A549 (cell line): Measurements from ENCODE around the gene GPRC5D. TPM values are rescaled to one million over a fixed set of nuclear protein-coding genes. Genes with fewer than 3 reads are reported as not detected.

Experiments used
- ATAC-seq, 2 experiments: fragments of 200-7000 bp in 1 of 2; fragments of >200 bp in 1 of 2; cut with Nextera tagmentation in 1 of 2; cut with Tn5 transposase in 1 of 2; 3 replicates each; pipeline versions ENCODE4 v1.8.0 to v1.9.1; 2018 to 2020; ENCODE audit warnings: mild to moderate bottlenecking in 1 of 2, moderate library complexity in 1 of 2
- CTCF ChIA-PET: fragments of 300-600 bp; sonication (Branson Sonifier 250); formaldehyde crosslinking; extraction: SDS; loops from one replicate; lab custom pipeline; 2021; ENCODE audit warnings: antibody characterized with exemption, inconsistent platforms; lab: Yijun Ruan, JAX
- POLR2A ChIA-PET: fragments of 350-600 bp; formaldehyde crosslinking; extraction: SDS; loops from one replicate; lab custom pipeline; 2021; ENCODE audit warnings: antibody characterized with exemption, inconsistent platforms; lab: Yijun Ruan, JAX
- DNase-seq, 2 experiments: peaks; one replicate each; pipeline versions ENCODE4 v3.0.0 to v3.0.0-alpha.2; 2011 to 2016; ENCODE audit warnings: low read depth in 1 of 2, low spot score in 1 of 2
- FAIRE-seq: peaks from 2 replicates; lab custom pipeline; 2011; peaks lifted over from hg19 to GRCh38; lab: Jason Lieb, UNC
- H3K27ac ChIP-seq, 2 experiments: fragments of >200 bp; sonication (Bioruptor Twin); formaldehyde crosslinking; 3 replicates each; pipeline ENCODE4 v1.5.1; 2016 to 2017
- H3K4me1 ChIP-seq: fragments of >200 bp; sonication (Bioruptor Twin); formaldehyde crosslinking; 3 replicates; pipeline ENCODE4 v1.6.1; 2016
- H3K4me2 ChIP-seq: fragments of >200 bp; sonication (Bioruptor Twin); formaldehyde crosslinking; 3 replicates; pipeline ENCODE4 v1.6.1; 2016
- H3K4me3 ChIP-seq: fragments of >200 bp; sonication (Bioruptor Twin); formaldehyde crosslinking; 3 replicates; pipeline ENCODE4 v1.5.1; 2016
- H3K9me3 ChIP-seq: fragments of >200 bp; sonication (Bioruptor Twin); formaldehyde crosslinking; 3 replicates; pipeline ENCODE4 v1.6.1; 2016
- CBX8 ChIP-seq: fragments of 200-600 bp; sonication (generic); IDR thresholded peaks from 2 replicates; pipeline ENCODE4 v1.6.1; 2016
- CHD2 ChIP-seq: fragments of 150-350 bp; IDR thresholded peaks from 2 replicates; pipeline ENCODE4 v1.6.1; 2014; ENCODE audit warnings: low read length; ENCODE audit not compliant: partially characterized antibody
- CHD4 ChIP-seq: fragments of 200-600 bp; sonication (generic); IDR thresholded peaks from 2 replicates; pipeline ENCODE4 v1.6.1; 2016; ENCODE audit warnings: antibody characterized with exemption, mild to moderate bottlenecking, borderline replicate concordance
- EHF ChIP-seq: fragments of 250-450 bp; sonication (Bioruptor Pico); IDR thresholded peaks from 2 replicates; pipeline ENCODE4 v1.5.0; 2020; ENCODE audit warnings: mild to moderate bottlenecking
- EHMT2 ChIP-seq: fragments of 200-600 bp; sonication (generic); IDR thresholded peaks from 2 replicates; pipeline ENCODE4 v1.6.1; 2016; ENCODE audit warnings: antibody characterized with exemption, low read depth, mild to moderate bottlenecking, moderate library complexity
- ESRRA ChIP-seq: fragments of 150-350 bp; IDR thresholded peaks from 2 replicates; pipeline ENCODE4 v1.6.1; 2014; ENCODE audit warnings: mild to moderate bottlenecking, low read length, borderline replicate concordance
- GATA3 ChIP-seq: IDR thresholded peaks from 2 replicates; pipeline ENCODE4 v1.6.1; 2012; ENCODE audit warnings: borderline replicate concordance
- HDAC2 ChIP-seq: fragments of 200-600 bp; sonication (generic); IDR thresholded peaks from 2 replicates; pipeline ENCODE4 v1.6.1; 2016
- HOXB5 ChIP-seq: fragments of 250-450 bp; sonication (Bioruptor Pico); IDR thresholded peaks from 2 replicates; pipeline ENCODE4 v1.5.0; 2020; ENCODE audit warnings: mild to moderate bottlenecking, moderate library complexity
- JUNB ChIP-seq: fragments of >200 bp; sonication (Bioruptor Twin); formaldehyde crosslinking; IDR thresholded peaks from 2 replicates; pipeline ENCODE4 v1.6.1; 2016
- KDM5A ChIP-seq: fragments of 200-600 bp; sonication (generic); IDR thresholded peaks from 2 replicates; pipeline ENCODE4 v1.6.1; 2016; ENCODE audit warnings: antibody characterized with exemption, mild to moderate bottlenecking
- MAFK ChIP-seq: fragments of 450-650 bp; IDR thresholded peaks from 2 replicates; pipeline ENCODE4 v1.6.1; 2014; ENCODE audit not compliant: partially characterized antibody
- MAZ ChIP-seq: fragments of 150-350 bp; IDR thresholded peaks from 2 replicates; pipeline ENCODE4 v1.6.1; 2014; ENCODE audit warnings: antibody characterized with exemption, low read depth, low read length, borderline replicate concordance
- NFE2L2 ChIP-seq: fragments of 150-350 bp; conservative IDR thresholded peaks from 2 replicates; pipeline ENCODE4 v1.6.1; 2014; ENCODE audit warnings: low read length
- NPAS2 ChIP-seq: fragments of 250-450 bp; sonication (Bioruptor Pico); IDR thresholded peaks from 2 replicates; pipeline ENCODE4 v1.8.0; 2022; ENCODE audit warnings: mild to moderate bottlenecking, moderate library complexity, borderline replicate concordance
- PHF8 ChIP-seq: fragments of 200-600 bp; sonication (generic); IDR thresholded peaks from 2 replicates; pipeline ENCODE4 v1.6.1; 2016; ENCODE audit warnings: low read depth, mild to moderate bottlenecking, antibody characterized with exemption, moderate library complexity, borderline replicate concordance
- POLR2A ChIP-seq: IDR thresholded peaks from 2 replicates; pipeline ENCODE4 v1.6.1; 2012; ENCODE audit warnings: mild to moderate bottlenecking, low read length
- RARB ChIP-seq: fragments of 250-450 bp; sonication (Bioruptor Pico); IDR thresholded peaks from 2 replicates; pipeline ENCODE4 v1.8.0; 2021; ENCODE audit warnings: mild to moderate bottlenecking, moderate library complexity
- RCOR1 ChIP-seq: fragments of 150-350 bp; IDR thresholded peaks from 2 replicates; pipeline ENCODE4 v1.6.1; 2014; ENCODE audit warnings: antibody characterized with exemption, low read length, low read depth
- RNF2 ChIP-seq: fragments of 200-600 bp; sonication (generic); IDR thresholded peaks from 2 replicates; pipeline ENCODE4 v1.6.1; 2016; ENCODE audit warnings: low read depth, mild to moderate bottlenecking, antibody characterized with exemption, moderate library complexity, borderline replicate concordance
- SMC3 ChIP-seq: fragments of >200 bp; sonication (Bioruptor Twin); formaldehyde crosslinking; IDR thresholded peaks from 3 replicates; pipeline ENCODE4 v1.6.1; 2018; ENCODE audit warnings: inconsistent platforms
- SREBF2 ChIP-seq: fragments of 450-650 bp; IDR thresholded peaks from 2 replicates; pipeline ENCODE4 v1.6.1; 2014; ENCODE audit warnings: mild to moderate bottlenecking, moderate library complexity
- TFCP2L1 ChIP-seq: fragments of 250-450 bp; sonication (Bioruptor Pico); IDR thresholded peaks from 2 replicates; pipeline ENCODE4 v1.5.0; 2021; ENCODE audit warnings: mild to moderate bottlenecking
- ZC3H11A ChIP-seq: fragments of 450-650 bp; IDR thresholded peaks from 2 replicates; pipeline ENCODE4 v1.6.1; 2014; ENCODE audit warnings: antibody characterized with exemption, mild to moderate bottlenecking
- ZSCAN20 ChIP-seq: fragments of 250-450 bp; sonication (Bioruptor Pico); IDR thresholded peaks from 2 replicates; pipeline ENCODE4 v1.8.0; 2022; ENCODE audit warnings: mild to moderate bottlenecking, moderate library complexity
- WGBS: methylation state at CpG from one replicate; pipeline ENCODE4 v1.1.6; 2017; ENCODE audit errors: missing lambda C conversion rate; 5-methylcytosine and 5-hydroxymethylcytosine counted together
- polyA plus RNA-seq, 4 experiments: library from polyadenylated mRNA; depleted of rRNA in 3 of 4; stranded (reverse); fragments of >200 nt; fragmentation: RNase III in 1 of 4; extraction: RNeasy Plus Mini Kit Qiagen cat#74134 plus additional on column Dnase treatment in 1 of 4; gene quantifications; 2 replicates in 3 of 4; 3 replicates in 1 of 4; pipeline ENCODE4 v1.2.3, GENCODE V29; 2011 to 2017
- TF ChIP-seq, protein P1 (sequence below): IDR thresholded peaks from 2 replicates; pipeline ENCODE4 v1.6.1; 2012
- TF ChIP-seq, protein P2 (sequence below): fragments of 450-650 bp; IDR thresholded peaks from 2 replicates; pipeline ENCODE4 v1.6.1; 2014; ENCODE audit warnings: antibody characterized with exemption

Gene GPRC5D
- polyA plus RNA-seq, 2 of the 4 experiments (the other 2 are of a cell fraction) = not detected

DNA sequence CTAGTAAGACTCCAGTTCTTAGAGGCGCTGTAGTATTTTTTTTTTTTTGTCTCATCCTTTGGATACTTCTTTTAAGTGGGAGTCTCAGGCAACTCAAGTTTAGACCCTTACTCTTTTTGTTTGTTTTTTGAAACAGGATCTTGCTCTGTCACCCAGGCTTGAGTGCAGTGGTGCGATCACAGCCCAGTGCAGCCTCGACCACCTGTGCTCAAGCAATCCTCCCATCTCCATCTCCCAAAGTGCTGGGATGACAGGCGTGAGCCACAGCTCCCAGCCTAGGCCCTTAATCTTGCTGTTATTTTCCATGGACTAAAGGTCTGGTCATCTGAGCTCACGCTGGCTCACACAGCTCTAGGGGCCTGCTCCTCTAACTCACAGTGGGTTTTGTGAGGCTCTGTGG lies 39.3 kb downstream of the GPRC5D start:
- no peak for ATAC-seq
- Histone ChIP-seq H3K9me3 (no peaks in the 10 kb centered on the region), H3K4me2 (no peak overlapping the region)
- DNase-seq = no peak
- 91% methylated on average over 5 of the region's 5 CpGs for WGBS
- TF ChIP-seq, protein P1, sequence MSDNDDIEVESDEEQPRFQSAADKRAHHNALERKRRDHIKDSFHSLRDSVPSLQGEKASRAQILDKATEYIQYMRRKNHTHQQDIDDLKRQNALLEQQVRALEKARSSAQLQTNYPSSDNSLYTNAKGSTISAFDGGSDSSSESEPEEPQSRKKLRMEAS = no peak
- no peak for TF ChIP-seq SMC3
- TF ChIP-seq RCOR1 = no peak
- TF ChIP-seq CHD4 = no peak
- TF ChIP-seq CBX8 = no peak
- no peak for TF ChIP-seq GATA3
- no peak for TF ChIP-seq ZSCAN20 (CRISPR knock-in tag)
- no peak for TF ChIP-seq ZC3H11A
- TF ChIP-seq MAZ = no peak
- no peak for TF ChIP-seq CHD2
- no peak for TF ChIP-seq NPAS2
- no peak for TF ChIP-seq HDAC2
- TF ChIP-seq, protein P2, sequence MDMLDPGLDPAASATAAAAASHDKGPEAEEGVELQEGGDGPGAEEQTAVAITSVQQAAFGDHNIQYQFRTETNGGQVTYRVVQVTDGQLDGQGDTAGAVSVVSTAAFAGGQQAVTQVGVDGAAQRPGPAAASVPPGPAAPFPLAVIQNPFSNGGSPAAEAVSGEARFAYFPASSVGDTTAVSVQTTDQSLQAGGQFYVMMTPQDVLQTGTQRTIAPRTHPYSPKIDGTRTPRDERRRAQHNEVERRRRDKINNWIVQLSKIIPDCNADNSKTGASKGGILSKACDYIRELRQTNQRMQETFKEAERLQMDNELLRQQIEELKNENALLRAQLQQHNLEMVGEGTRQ = no peak
- no peak for TF ChIP-seq ESRRA
- TF ChIP-seq RARB = no peak
- no peak for TF ChIP-seq HOXB5
- TF ChIP-seq EHMT2 = no peak
- TF ChIP-seq, all 56 proteins: peak for 0
- H3K4me1 ChIP-seq = peaks cover 63% of the 10 kb centered on the region
- ChIA-PET CTCF (interaction anchor here (0.7 to 10.4 kb wide), 2 partner anchors 61 to 71 kb away, joined by 3 to 180 read pairs; no protein-coding TSS in a partner anchor), POLR2A (no interaction called here)
- peak overlapping the region in 1 of 2 experiments; percentile 26; a peak in 1 of 6 replicates for H3K27ac ChIP-seq
- FAIRE-seq = no peak
- H3K4me3 ChIP-seq = no peak overlapping the region

DNA sequence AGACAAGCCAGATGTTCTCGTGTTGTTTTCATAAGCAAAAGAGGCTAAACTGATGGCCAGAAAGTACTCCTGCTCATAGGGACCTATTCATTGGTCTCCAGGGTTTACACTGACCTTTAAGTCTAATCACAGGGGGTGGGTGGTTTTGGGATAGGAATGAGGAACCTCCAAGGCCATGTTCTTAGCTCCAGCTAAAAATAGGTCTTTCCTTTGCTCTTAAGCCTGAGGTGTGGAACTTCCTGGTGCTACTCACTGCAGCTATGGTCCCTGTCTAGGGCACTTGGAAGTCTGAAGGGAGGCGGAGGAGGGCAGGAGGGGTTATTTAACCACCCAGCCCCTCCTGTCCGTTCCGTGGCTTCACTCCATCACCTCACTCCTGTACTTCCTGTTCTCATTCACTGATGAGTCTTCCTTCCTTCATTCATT lies 42.0 kb downstream of the GPRC5D start:
- WGBS = 73% methylated on average over 4 of the region's 4 CpGs
- TF ChIP-seq RNF2 (no peak), TFCP2L1 (CRISPR knock-in tag) (no peak), POLR2A (no peak), SREBF2 (no peak), KDM5A (no peak), EHF (CRISPR knock-in tag) (no peak), JUNB (no peak), PHF8 (no peak), ESRRA (no peak), NFE2L2 (no peak), MAFK (no peak)
- TF ChIP-seq, protein P2 = no peak
- FAIRE-seq = no peak
- Histone ChIP-seq H3K4me1 (peaks cover 52% of the 10 kb centered on the region), H3K4me3 (no peak overlapping the region), H3K4me2 (peak overlapping the region; percentile 7), H3K9me3 (no peaks in the 10 kb centered on the region), H3K27ac (peak overlapping the region; percentile 34 to 60; a peak in 4 of 6 replicates)
- ChIA-PET CTCF (interaction anchor here (0.9 to 1.6 kb wide), 4 partner anchors 19 to 98 kb away, joined by 3 to 6 read pairs (median 4); partner anchors contain the start of gene GPRC5A), POLR2A (interaction anchor here (0.8 kb wide), 1 partner anchor 19 kb away, joined by 3 read pairs; the partner anchor contains the start of gene GPRC5A)
- peak in 1 of 2 experiments; percentile 54 for DNase-seq
- peak in 1 of 2 experiments; percentile 15; a peak in 3 of 6 replicates for ATAC-seq
